Caco-2 (cell line): Measurements from ENCODE around the gene OR1I1. TPM values are rescaled to one million over a fixed set of nuclear protein-coding genes. Genes with fewer than 3 reads are reported as not detected.

ENCODE experiments used
- BruUV-seq: library from RNA; stranded (reverse); fragments of 400-500 nt; replicated peaks from 2 replicates; lab custom pipeline; 2021; lab: Mats Ljungman, UMichigan
- CTCF ChIA-PET: fragments of 300-600 bp; sonication (Branson Sonifier 250); formaldehyde crosslinking; loops from one replicate; lab custom pipeline; 2022; ENCODE audit warnings: antibody characterized with exemption; lab: Charles Lee
- POLR2A ChIA-PET: fragments of 300-600 bp; sonication (Branson Sonifier 250); formaldehyde crosslinking; loops from one replicate; lab custom pipeline; 2022; ENCODE audit warnings: antibody characterized with exemption; lab: Charles Lee
- DNase-seq, 2 experiments: peaks; one replicate each; pipeline versions ENCODE4 v3.0.0 to v3.0.0-alpha.2; 2020 to 2022
- H3K27me3 ChIP-seq: replicated peaks from 2 replicates; pipeline ENCODE4 v1.6.0; 2011; ENCODE audit warnings: low read length; ENCODE audit not compliant: control insufficient read depth, insufficient read depth
- H3K36me3 ChIP-seq: 2 replicates; pipeline ENCODE4 v1.5.1; 2011; ENCODE audit warnings: low read length; ENCODE audit not compliant: control insufficient read depth, insufficient read depth
- H3K4me1 ChIP-seq: fragments of 250-450 bp; sonication (Bioruptor Pico); 2 replicates; pipeline ENCODE4 v1.5.1; 2020; ENCODE audit warnings: mild to moderate bottlenecking
- H3K4me3 ChIP-seq: 2 replicates; pipeline ENCODE4 v1.5.1; 2011; ENCODE audit warnings: low read depth, mild to moderate bottlenecking, control low read depth, low read length
- H3K9me3 ChIP-seq: fragments of 250-450 bp; sonication (Bioruptor Pico); 2 replicates; pipeline ENCODE4 v1.5.1; 2020; ENCODE audit warnings: mild to moderate bottlenecking, moderate library complexity
- H3K27ac Mint-ChIP-seq: one replicate; pipeline ENCODE4 v1.8.0; 2022; ENCODE audit warnings: mixed read lengths; ENCODE audit not compliant: unreplicated experiment
- H3K27me3 Mint-ChIP-seq: one replicate; pipeline ENCODE4 v1.8.0; 2022; ENCODE audit warnings: mixed read lengths; ENCODE audit not compliant: insufficient read depth, unreplicated experiment
- H3K36me3 Mint-ChIP-seq: one replicate; pipeline ENCODE4 v1.8.0; 2022; ENCODE audit warnings: mild to moderate bottlenecking, mixed read lengths; ENCODE audit not compliant: insufficient read depth, unreplicated experiment
- H3K4me1 Mint-ChIP-seq: one replicate; pipeline ENCODE4 v1.8.0; 2022; ENCODE audit warnings: low read depth, mixed read lengths; ENCODE audit not compliant: unreplicated experiment
- H3K4me3 Mint-ChIP-seq: one replicate; pipeline ENCODE4 v1.8.0; 2022; ENCODE audit warnings: mild to moderate bottlenecking, moderate library complexity, mixed read lengths; ENCODE audit not compliant: unreplicated experiment
- H3K9me3 Mint-ChIP-seq: one replicate; pipeline ENCODE4 v1.8.0; 2022; ENCODE audit warnings: mixed read lengths; ENCODE audit not compliant: unreplicated experiment
- CTCF ChIP-seq, 2 experiments: fragments of 200-600 bp in 1 of 2; IDR thresholded peaks; 1 replicate in 1 of 2; 2 replicates in 1 of 2; pipeline versions ENCODE4 v1.5.1 to v1.8.0; 2011 to 2022; ENCODE audit warnings: antibody characterized with exemption in 1 of 2, control low read depth in 1 of 2, inconsistent platforms in 1 of 2, low read depth in 1 of 2, low read length in 1 of 2, mild to moderate bottlenecking in 1 of 2, moderate library complexity in 1 of 2; ENCODE audit not compliant: insufficient read depth in 1 of 2, severe bottlenecking in 1 of 2, unreplicated experiment in 1 of 2
- intact Hi-C: fragments of 100-400 bp; cut with micrococcal nuclease; formaldehyde crosslinking; loops from one replicate; pipeline ENCODE4 v1.10.0; 2022; ENCODE audit not compliant: unreplicated experiment
- total RNA-seq: library from RNA; stranded (reverse); gene quantifications from 2 replicates; pipeline ENCODE4 v1.2.3, GENCODE V29; 2022

The OR1I1 gene
- total RNA-seq, 1 experiment from 2014 or later: not detected

GRCh38 chr19:15099017-15099582 lies 17.1 kb downstream of the OR1I1 start:
- no peaks in the 10 kb centered on the region for H3K4me1 Mint-ChIP-seq
- peaks cover 10% of the 10 kb centered on the region for H3K9me3 ChIP-seq
- no peak overlapping the region for H3K4me3 Mint-ChIP-seq
- H3K27me3 ChIP-seq: no peaks in the 10 kb centered on the region
- intact Hi-C loops: no loop called here
- ChIA-PET CTCF (no interaction called here), POLR2A (no interaction called here)
- peaks cover 20% of the 10 kb centered on the region for H3K9me3 Mint-ChIP-seq
- no peak overlapping the region for H3K4me3 ChIP-seq
- H3K27me3 Mint-ChIP-seq: no peaks in the 10 kb centered on the region
- no peak overlapping the region for H3K27ac Mint-ChIP-seq
- no peaks in the 10 kb centered on the region for H3K4me1 ChIP-seq
- no peak for TF ChIP-seq CTCF (IDR thresholded peaks at IDR 0.05; ENCODE audit: insufficient read depth in 1 of 2, low read depth in 1 of 2, low read length in 1 of 2, severe bottlenecking in 1 of 2, unreplicated experiment in 1 of 2)
- no TSS peak for BruUV-seq
- no peaks in the 10 kb centered on the region for H3K36me3 ChIP-seq
- H3K36me3 Mint-ChIP-seq: no peaks in the 10 kb centered on the region
- DNase-seq: no peak

DNA sequence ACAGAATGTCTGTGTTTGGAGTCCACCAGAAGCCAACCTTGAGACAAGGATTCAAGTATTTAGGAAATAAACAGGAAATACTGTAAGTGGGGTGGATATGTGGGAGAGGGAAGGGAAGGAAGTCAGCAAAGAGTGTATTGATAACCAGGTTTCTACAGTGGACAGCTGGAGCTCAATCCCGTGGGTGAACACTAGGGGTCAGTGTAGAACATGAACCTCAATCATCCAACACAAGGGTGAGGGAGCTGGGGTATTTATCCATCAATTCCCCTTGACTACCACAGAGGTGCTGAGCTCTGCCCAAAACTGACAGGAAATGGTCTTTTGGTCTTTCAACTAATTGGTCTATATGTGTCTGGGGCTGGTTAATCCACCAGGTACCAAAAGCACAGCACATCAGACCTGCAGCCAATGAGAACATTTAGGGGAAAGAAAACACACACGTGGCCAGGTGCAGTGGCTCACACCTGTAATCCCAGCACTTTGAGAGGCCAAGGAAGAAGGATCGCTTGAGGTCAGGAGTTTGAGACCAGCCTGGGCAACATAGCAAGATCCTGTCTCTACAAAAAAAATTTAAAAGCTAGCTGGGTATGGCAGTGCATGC lies 19.6 kb downstream of the OR1I1 start:
- H3K4me1 ChIP-seq: no peaks in the 10 kb centered on the region
- Mint-ChIP-seq H3K27ac (no peak overlapping the region), H3K27me3 (no peaks in the 10 kb centered on the region), H3K4me3 (no peak overlapping the region), H3K9me3 (peaks cover 28% of the 10 kb centered on the region), H3K36me3 (no peaks in the 10 kb centered on the region), H3K4me1 (no peaks in the 10 kb centered on the region)
- CTCF ChIA-PET: interaction anchor here (0.5 to 2.2 kb wide), 12 partner anchors 10 to 454 kb away, joined by 3 to 13 read pairs (median 4); partner anchors contain the start of gene AKAP8
- DNase-seq: peak in 1 of 2 experiments; percentile 48
- TF ChIP-seq CTCF (IDR thresholded peaks at IDR 0.05; ENCODE audit: insufficient read depth in 1 of 2, low read depth in 1 of 2, low read length in 1 of 2, severe bottlenecking in 1 of 2, unreplicated experiment in 1 of 2): peak; percentile 48 to 59
- POLR2A ChIA-PET: no interaction called here
- no peak overlapping the region for H3K4me3 ChIP-seq
- no peaks in the 10 kb centered on the region for H3K27me3 ChIP-seq
- H3K9me3 ChIP-seq: peaks cover 12% of the 10 kb centered on the region
- intact Hi-C loops: no loop called here
- no TSS peak for BruUV-seq
- no peaks in the 10 kb centered on the region for H3K36me3 ChIP-seq

DNA sequence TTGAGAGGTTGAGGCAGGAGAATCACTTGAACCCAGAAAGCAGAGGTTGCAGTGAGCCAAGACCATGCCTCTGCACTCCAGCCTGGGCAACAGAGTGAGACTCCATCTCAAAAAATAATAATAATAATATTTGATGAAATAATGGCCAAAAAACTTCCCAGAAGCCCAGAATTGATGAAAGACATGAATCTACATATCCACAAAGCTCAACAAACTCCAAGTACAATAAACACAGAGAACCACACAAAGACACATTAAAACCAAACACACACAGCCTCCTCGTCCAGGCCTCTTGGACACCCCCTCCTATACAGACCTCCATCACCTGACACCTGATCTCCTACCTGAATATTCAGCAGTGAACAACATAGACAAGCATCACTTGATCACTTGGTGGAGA lies 22.0 kb downstream of the OR1I1 start:
- TF ChIP-seq CTCF (IDR thresholded peaks at IDR 0.05; ENCODE audit: insufficient read depth in 1 of 2, low read depth in 1 of 2, low read length in 1 of 2, severe bottlenecking in 1 of 2, unreplicated experiment in 1 of 2): no peak
- H3K27me3 Mint-ChIP-seq: no peaks in the 10 kb centered on the region
- no peaks in the 10 kb centered on the region for H3K36me3 Mint-ChIP-seq
- no peaks in the 10 kb centered on the region for H3K36me3 ChIP-seq
- peaks cover 12% of the 10 kb centered on the region for H3K9me3 ChIP-seq
- no peak overlapping the region for H3K4me3 Mint-ChIP-seq
- H3K27ac Mint-ChIP-seq: no peak overlapping the region
- DNase-seq: no peak
- H3K4me1 ChIP-seq: 0 out of 2 replicates have a peak, but pooled peaks cover 8% of the 10 kb centered on the region
- BruUV-seq: no TSS peak
- H3K4me3 ChIP-seq: no peak overlapping the region
- intact Hi-C loops: no loop called here
- ChIA-PET CTCF (no interaction called here), POLR2A (interaction anchor here (0.6 kb wide), 1 partner anchor 12 kb away, joined by 15 read pairs; no protein-coding TSS in a partner anchor)
- peaks cover 9% of the 10 kb centered on the region for H3K4me1 Mint-ChIP-seq
- H3K27me3 ChIP-seq: no peaks in the 10 kb centered on the region
- H3K9me3 Mint-ChIP-seq: peaks cover 28% of the 10 kb centered on the region
